Mesendoderm (in vitro differentiated cells): ENCODE measurements around the gene ADGRG4.

Experiments used
- DNase-seq: peaks from one replicate; pipeline ENCODE4 v3.0.0; 2013
- H2AK5ac ChIP-seq: 2 replicates; pipeline ENCODE4 v1.6.1; 2013; ENCODE audit warnings: low read length, inconsistent platforms
- H2BK120ac ChIP-seq: 2 replicates; pipeline ENCODE4 v1.6.1; 2013; ENCODE audit warnings: low read depth, mild to moderate bottlenecking, low read length, moderate library complexity, mixed read lengths
- H2BK15ac ChIP-seq: replicated peaks from 2 replicates; pipeline ENCODE4 v1.6.1; 2013; ENCODE audit warnings: low read depth, mild to moderate bottlenecking, moderate library complexity
- H2BK5ac ChIP-seq: 2 replicates; pipeline ENCODE4 v1.6.1; 2013; ENCODE audit warnings: low read length, inconsistent platforms
- H3K18ac ChIP-seq: 2 replicates; pipeline ENCODE4 v1.6.1; 2013; ENCODE audit warnings: mild to moderate bottlenecking, low read length, mixed read lengths
- H3K23ac ChIP-seq: one replicate; pipeline ENCODE4 v1.6.1; 2013; ENCODE audit warnings: low read length
- H3K27ac ChIP-seq: 2 replicates; pipeline ENCODE4 v1.5.1; 2013; ENCODE audit warnings: low read depth, mild to moderate bottlenecking, inconsistent platforms, low read length, moderate library complexity
- H3K27me3 ChIP-seq: 2 replicates; pipeline ENCODE4 v1.6.1; 2013; ENCODE audit warnings: low read length, control low read depth, mild to moderate bottlenecking, inconsistent platforms; ENCODE audit not compliant: insufficient read depth, poor library complexity
- H3K36me3 ChIP-seq: 2 replicates; pipeline ENCODE4 v1.6.1; 2013; ENCODE audit warnings: low read length, inconsistent platforms; ENCODE audit not compliant: control insufficient read depth, insufficient read depth
- H3K4ac ChIP-seq: one replicate; pipeline ENCODE4 v1.6.1; 2013; ENCODE audit warnings: low read depth, mild to moderate bottlenecking, low read length, moderate library complexity
- H3K4me1 ChIP-seq: 2 replicates; pipeline ENCODE4 v1.6.1; 2013; ENCODE audit warnings: low read depth, low read length, inconsistent platforms; ENCODE audit not compliant: control insufficient read depth
- H3K4me2 ChIP-seq: 2 replicates; pipeline ENCODE4 v1.6.1; 2013; ENCODE audit warnings: low read length
- H3K4me3 ChIP-seq: 2 replicates; pipeline ENCODE4 v1.5.1; 2013; ENCODE audit warnings: mild to moderate bottlenecking, low read length
- H3K56ac ChIP-seq: one replicate; pipeline ENCODE4 v1.6.1; 2013; ENCODE audit warnings: low read length
- H3K79me1 ChIP-seq: 2 replicates; pipeline ENCODE4 v1.6.1; 2013; ENCODE audit warnings: low read length, inconsistent platforms
- H3K79me2 ChIP-seq: 2 replicates; pipeline ENCODE4 v1.6.1; 2013; ENCODE audit warnings: mild to moderate bottlenecking, low read length; ENCODE audit not compliant: control insufficient read depth, insufficient read depth
- H3K9ac ChIP-seq: 2 replicates; pipeline ENCODE4 v1.6.1; 2013; ENCODE audit warnings: low read length, inconsistent platforms
- H4K5ac ChIP-seq: one replicate; pipeline ENCODE4 v1.6.1; 2013; ENCODE audit warnings: low read length
- H4K8ac ChIP-seq: one replicate; pipeline ENCODE4 v1.6.1; 2013; ENCODE audit warnings: low read depth, mild to moderate bottlenecking, control low read depth, low read length, moderate library complexity
- WGBS: extraction: QIAGEN DNeasy Blood & Tissue Kit; methylation state at CpG from one replicate; pipeline ENCODE4 v1.1.7; 2013; ENCODE audit warnings: low lambda C conversion rate, missing lambda C conversion rate; ENCODE audit not compliant: insufficient coverage; ENCODE audit errors: extremely low coverage; 5-methylcytosine and 5-hydroxymethylcytosine counted together

ADGRG4 gene

DNA sequence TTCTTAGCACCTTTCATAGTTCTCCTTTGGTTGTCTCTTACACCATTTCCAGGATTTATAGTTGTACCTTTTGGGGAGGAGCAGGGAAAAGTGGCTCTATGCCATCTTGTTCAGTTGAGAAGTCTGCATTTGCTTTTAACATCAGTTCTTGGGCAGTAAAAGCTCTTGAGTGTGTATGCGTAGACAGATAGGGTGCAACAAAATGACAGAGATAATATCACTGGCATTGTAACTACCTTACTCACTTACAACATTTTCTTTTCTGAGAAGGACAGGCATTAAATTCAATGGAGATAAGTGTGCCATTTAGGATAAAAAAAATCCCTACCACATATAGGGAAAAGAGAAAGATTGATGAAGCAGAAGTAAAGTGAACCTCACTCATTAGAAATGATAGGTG lies 38.9 kb downstream of the ADGRG4 start:
- Histone ChIP-seq H3K9ac (no peak overlapping the region), H3K27ac (no peak overlapping the region), H3K36me3 (no peaks in the 10 kb centered on the region), H3K4ac (no peak overlapping the region), H2AK5ac (no peak overlapping the region), H2BK5ac (no peak overlapping the region), H3K27me3 (no peaks in the 10 kb centered on the region), H2BK120ac (no peak overlapping the region), H4K5ac (no peak overlapping the region), H3K18ac (no peak overlapping the region), H3K56ac (no peak overlapping the region), H3K4me3 (no peak overlapping the region), H2BK15ac (no peak overlapping the region), H3K4me2 (no peak overlapping the region), H4K8ac (no peak overlapping the region), H3K79me2 (no peaks in the 10 kb centered on the region), H3K4me1 (no peaks in the 10 kb centered on the region), H3K79me1 (no peaks in the 10 kb centered on the region), H3K23ac (no peak overlapping the region)
- WGBS = no CpG with 5 or more reads among the region's 1 CpG
- no peak for DNase-seq

DNA sequence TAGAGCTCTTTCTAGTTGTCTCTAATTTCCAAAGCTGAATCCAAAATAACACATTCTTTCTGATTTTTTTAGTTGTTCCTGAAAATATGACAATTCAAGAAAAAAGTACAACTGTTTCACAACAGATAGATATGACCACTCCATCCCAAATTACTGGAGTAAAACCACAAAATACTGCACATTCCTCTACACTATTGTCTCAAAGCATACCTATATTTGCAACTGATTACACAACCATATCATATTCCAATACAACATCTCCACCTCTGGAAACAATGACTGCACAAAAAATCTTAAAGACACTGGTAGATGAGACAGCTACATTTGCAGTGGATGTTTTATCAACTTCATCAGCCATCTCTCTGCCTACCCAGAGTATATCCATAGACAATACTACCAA lies 43.6 kb downstream of the ADGRG4 start:
- Histone ChIP-seq H3K9ac (no peak overlapping the region), H3K56ac (no peak overlapping the region), H3K79me2 (no peaks in the 10 kb centered on the region)

DNA sequence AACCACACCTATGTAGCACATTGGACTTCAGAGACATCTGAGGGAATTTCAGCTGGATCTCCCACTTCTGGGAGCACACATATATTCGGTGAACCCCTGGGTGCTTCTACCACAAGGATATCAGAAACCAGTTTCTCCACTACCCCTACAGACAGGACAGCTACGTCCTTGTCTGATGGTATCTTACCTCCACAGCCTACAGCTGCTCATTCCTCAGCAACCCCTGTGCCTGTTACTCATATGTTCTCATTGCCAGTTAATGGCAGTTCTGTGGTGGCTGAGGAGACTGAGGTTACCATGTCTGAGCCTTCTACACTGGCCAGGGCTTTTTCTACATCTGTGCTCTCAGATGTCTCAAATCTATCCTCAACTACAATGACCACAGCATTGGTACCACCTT lies 45.7 kb downstream of the ADGRG4 start:
- Histone ChIP-seq H3K79me2 (no peaks in the 10 kb centered on the region), H2AK5ac (no peak overlapping the region), H3K18ac (no peak overlapping the region), H3K4ac (no peak overlapping the region), H3K36me3 (no peaks in the 10 kb centered on the region), H4K8ac (no peak overlapping the region), H3K9ac (no peak overlapping the region), H3K4me2 (no peak overlapping the region), H4K5ac (no peak overlapping the region), H3K79me1 (no peaks in the 10 kb centered on the region), H3K27ac (no peak overlapping the region), H2BK120ac (no peak overlapping the region), H2BK15ac (no peak overlapping the region), H3K23ac (no peak overlapping the region), H3K4me1 (no peaks in the 10 kb centered on the region), H3K56ac (no peak overlapping the region), H2BK5ac (no peak overlapping the region), H3K4me3 (no peak overlapping the region), H3K27me3 (no peaks in the 10 kb centered on the region)
- DNase-seq = no peak
- WGBS = no CpG with 5 or more reads among the region's 2 CpGs

More for the DNA sequence above, 43.6 kb downstream of the ADGRG4 start:
- Histone ChIP-seq H3K18ac (no peak overlapping the region), H3K4me1 (no peaks in the 10 kb centered on the region), H2AK5ac (no peak overlapping the region), H2BK5ac (no peak overlapping the region), H3K36me3 (no peaks in the 10 kb centered on the region), H2BK120ac (no peak overlapping the region), H3K4ac (no peak overlapping the region), H3K4me2 (no peak overlapping the region), H3K27me3 (no peaks in the 10 kb centered on the region), H3K4me3 (no peak overlapping the region), H4K5ac (no peak overlapping the region), H3K23ac (no peak overlapping the region), H4K8ac (no peak overlapping the region), H2BK15ac (no peak overlapping the region), H3K27ac (no peak overlapping the region), H3K79me1 (no peaks in the 10 kb centered on the region)
- no peak for DNase-seq

DNA sequence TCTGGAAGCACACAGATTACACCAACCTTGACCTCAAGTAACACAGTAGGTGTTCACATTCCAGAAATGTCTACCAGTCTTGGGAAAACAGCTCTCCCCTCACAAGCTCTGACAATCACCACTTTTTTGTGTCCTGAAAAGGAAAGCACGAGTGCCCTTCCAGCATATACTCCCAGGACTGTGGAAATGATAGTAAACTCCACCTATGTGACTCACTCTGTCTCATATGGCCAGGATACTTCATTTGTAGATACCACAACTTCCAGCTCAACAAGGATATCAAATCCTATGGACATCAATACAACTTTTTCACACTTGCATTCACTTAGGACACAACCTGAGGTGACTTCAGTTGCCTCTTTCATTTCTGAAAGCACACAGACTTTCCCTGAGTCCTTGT lies 46.9 kb downstream of the ADGRG4 start:
- no peaks in the 10 kb centered on the region for H3K36me3 ChIP-seq
- H3K4me3 ChIP-seq = no peak overlapping the region
- DNase-seq = no peak
- H4K8ac ChIP-seq = no peak overlapping the region
- H3K4me1 ChIP-seq = no peaks in the 10 kb centered on the region
- H2BK15ac ChIP-seq = no peak overlapping the region
- H3K4ac ChIP-seq = no peak overlapping the region
- no peaks in the 10 kb centered on the region for H3K79me2 ChIP-seq
- H3K9ac ChIP-seq = no peak overlapping the region
- H3K27ac ChIP-seq = no peak overlapping the region
- H3K18ac ChIP-seq = no peak overlapping the region
- H2BK5ac ChIP-seq = no peak overlapping the region
- no peaks in the 10 kb centered on the region for H3K79me1 ChIP-seq
- no peak overlapping the region for H2AK5ac ChIP-seq
- H2BK120ac ChIP-seq = no peak overlapping the region
- WGBS = no CpG with 5 or more reads among the region's 1 CpG
- H3K23ac ChIP-seq = no peak overlapping the region
- no peaks in the 10 kb centered on the region for H3K27me3 ChIP-seq
- no peak overlapping the region for H3K4me2 ChIP-seq
- no peak overlapping the region for H3K56ac ChIP-seq
- no peak overlapping the region for H4K5ac ChIP-seq

DNA sequence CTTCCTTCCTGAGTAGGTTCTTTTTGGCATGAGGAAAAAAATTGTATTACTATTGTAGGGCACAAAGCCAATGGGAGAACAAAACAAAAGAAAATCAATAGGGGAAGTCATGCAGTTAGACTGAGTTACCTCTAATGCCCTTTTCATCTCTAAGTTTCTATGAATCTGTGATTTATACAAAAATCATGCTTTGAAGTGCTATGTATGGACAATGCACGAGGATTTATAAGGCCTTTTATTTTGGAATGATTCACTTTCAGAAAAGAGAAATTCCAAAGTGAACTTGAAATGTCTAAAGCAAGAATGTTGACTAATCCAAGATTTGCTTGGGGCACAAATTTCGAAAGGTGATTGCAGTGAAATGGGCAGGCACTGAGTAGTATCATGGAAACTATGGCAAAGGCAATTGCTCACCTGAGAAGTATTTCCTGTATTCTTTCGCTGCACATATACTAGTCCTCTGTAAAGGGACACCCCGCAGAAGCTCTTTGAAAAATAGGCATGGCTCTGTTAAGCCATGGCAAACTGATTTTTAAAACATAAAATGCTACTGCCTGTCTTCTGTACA lies 52.8 kb downstream of the ADGRG4 start:
- Histone ChIP-seq H3K4me2 (no peak overlapping the region), H3K4me3 (no peak overlapping the region), H3K4me1 (no peaks in the 10 kb centered on the region), H2BK5ac (no peak overlapping the region), H3K4ac (no peak overlapping the region), H2BK120ac (no peak overlapping the region), H3K27ac (no peak overlapping the region), H4K8ac (no peak overlapping the region), H3K27me3 (no peaks in the 10 kb centered on the region), H3K9ac (no peak overlapping the region), H3K79me1 (no peaks in the 10 kb centered on the region), H3K18ac (no peak overlapping the region), H3K23ac (no peak overlapping the region), H3K56ac (no peak overlapping the region), H2BK15ac (no peak overlapping the region), H4K5ac (no peak overlapping the region), H2AK5ac (no peak overlapping the region), H3K36me3 (no peaks in the 10 kb centered on the region), H3K79me2 (no peaks in the 10 kb centered on the region)
- WGBS = no CpG with 5 or more reads among the region's 4 CpGs
- DNase-seq = no peak

DNA sequence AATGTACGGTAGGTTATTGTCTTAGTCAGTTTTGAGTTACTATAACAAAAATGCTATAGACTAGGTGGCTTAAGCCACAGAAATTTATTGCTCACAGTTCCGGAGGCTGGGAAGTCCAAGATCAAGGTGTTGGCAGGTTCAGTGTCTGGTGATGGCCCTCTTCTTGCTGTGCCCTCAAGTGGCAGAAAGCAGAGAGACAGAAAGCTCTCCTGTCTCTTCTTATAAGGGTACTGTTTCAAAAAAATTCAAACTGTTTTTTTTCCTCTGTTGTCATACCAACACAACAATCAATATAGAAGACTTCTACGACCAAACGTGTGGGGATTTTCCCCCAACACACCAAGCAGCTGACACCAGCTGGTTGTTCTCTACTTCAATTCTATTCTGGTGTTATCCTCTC lies 53.4 kb downstream of the ADGRG4 start:
- H3K4ac ChIP-seq = no peak overlapping the region

More for the DNA sequence above, 53.4 kb downstream of the ADGRG4 start:
- Histone ChIP-seq H2BK5ac (no peak overlapping the region), H2BK15ac (no peak overlapping the region), H3K4me3 (no peak overlapping the region), H4K5ac (no peak overlapping the region), H3K56ac (no peak overlapping the region), H2BK120ac (no peak overlapping the region), H3K18ac (no peak overlapping the region), H3K27me3 (no peaks in the 10 kb centered on the region), H3K9ac (no peak overlapping the region), H3K4me1 (no peaks in the 10 kb centered on the region), H3K36me3 (no peaks in the 10 kb centered on the region), H3K79me1 (no peaks in the 10 kb centered on the region), H3K4me2 (no peak overlapping the region), H3K79me2 (no peaks in the 10 kb centered on the region), H3K23ac (no peak overlapping the region), H3K27ac (no peak overlapping the region), H4K8ac (no peak overlapping the region), H2AK5ac (no peak overlapping the region)
- WGBS = no CpG with 5 or more reads among the region's 4 CpGs
- DNase-seq = no peak
